PFSK-1 (cell line): ENCODE results near the gene DCLK2.

ENCODE experiments used
- FOXP2 ChIP-seq: optimal IDR thresholded peaks from 2 replicates; pipeline ENCODE3; 2011; ENCODE audit warnings: borderline replicate concordance, control low read depth, inconsistent platforms; ENCODE audit not compliant: insufficient read depth; ENCODE audit errors: extremely low read length, extremely low read depth
- POLR2AphosphoS5 ChIP-seq: IDR thresholded peaks from 2 replicates; pipeline ENCODE4 v1.6.1; 2012; ENCODE audit warnings: low read depth, mild to moderate bottlenecking, control low read depth, low read length, moderate library complexity
- REST ChIP-seq, 2 experiments: IDR thresholded peaks; 2 replicates each; pipeline versions ENCODE4 v1.6.1 to v1.8.0; 2011 to 2012; ENCODE audit warnings: low read depth in 2 of 2, low read length in 2 of 2, control low read depth in 1 of 2, inconsistent platforms in 1 of 2, mild to moderate bottlenecking in 1 of 2, moderate library complexity in 1 of 2; ENCODE audit not compliant: insufficient read depth in 1 of 2
- SIN3A ChIP-seq: IDR thresholded peaks from 2 replicates; pipeline ENCODE4 v1.6.1; 2012; ENCODE audit warnings: mild to moderate bottlenecking, low read length, moderate library complexity, borderline replicate concordance; ENCODE audit not compliant: insufficient read depth
- TAF1 ChIP-seq: IDR thresholded peaks from 2 replicates; pipeline ENCODE4 v1.6.1; 2012; ENCODE audit warnings: low read length, control low read depth, borderline replicate concordance; ENCODE audit not compliant: insufficient read depth

Gene DCLK2

GRCh38 chr4:150289198-150289597, 211.0 kb downstream of the DCLK2 start:
- no peak for TF ChIP-seq TAF1
- no peak for TF ChIP-seq FOXP2
- TF ChIP-seq SIN3A, result no peak
- TF ChIP-seq POLR2AphosphoS5, result no peak
- no peak for TF ChIP-seq REST (IDR thresholded peaks at IDR 0.05; ENCODE audit: insufficient read depth in 1 of 2, low read depth in 2 of 2, low read length in 2 of 2)

GRCh38 chr4:150289881-150290280, 211.6 kb downstream of the DCLK2 start:
- no peak for TF ChIP-seq TAF1
- no peak for TF ChIP-seq POLR2AphosphoS5
- TF ChIP-seq SIN3A, result no peak

- no peak for TF ChIP-seq POLR2AphosphoS5
Observed at GRCh38 chr4:150297861-150298474, 219.7 kb downstream of the DCLK2 start.

- TF ChIP-seq FOXP2, result no peak
- no peak for TF ChIP-seq SIN3A
- TF ChIP-seq POLR2AphosphoS5, result no peak
- TF ChIP-seq REST (IDR thresholded peaks at IDR 0.05; ENCODE audit: insufficient read depth in 1 of 2, low read depth in 2 of 2, low read length in 2 of 2), result no peak
- no peak for TF ChIP-seq TAF1
Observed at GRCh38 chr4:150299816-150300215, 221.6 kb downstream of the DCLK2 start.

- no peak for TF ChIP-seq TAF1
- no peak for TF ChIP-seq REST (IDR thresholded peaks at IDR 0.05; ENCODE audit: insufficient read depth in 1 of 2, low read depth in 2 of 2, low read length in 2 of 2)
- TF ChIP-seq FOXP2, result no peak
- TF ChIP-seq SIN3A, result no peak
- TF ChIP-seq POLR2AphosphoS5, result no peak
Observed at GRCh38 chr4:150302553-150302952, 224.3 kb downstream of the DCLK2 start.

GRCh38 chr4:150305995-150306394, 227.8 kb downstream of the DCLK2 start:
- no peak for TF ChIP-seq POLR2AphosphoS5
- no peak for TF ChIP-seq SIN3A

GRCh38 chr4:150306719-150307118, 228.5 kb downstream of the DCLK2 start:
- no peak for TF ChIP-seq FOXP2
